Bronchial epithelial cell (primary cell): ENCODE data around the gene CFDP1. TPM values are rescaled to one million over a fixed set of nuclear protein-coding genes. Genes with fewer than 3 reads are reported as not detected.

ENCODE experiments used
- DNase-seq: peaks from one replicate; pipeline ENCODE4 v3.0.0-alpha.2; 2010; ENCODE audit warnings: low read depth
- FAIRE-seq: peaks from 2 replicates; lab custom pipeline; 2011; peaks lifted over from hg19 to GRCh38; lab: Jason Lieb, UNC
- H3K27me3 ChIP-seq: 2 replicates; pipeline ENCODE4 v1.5.1; 2011; ENCODE audit warnings: low read length; ENCODE audit not compliant: control insufficient read depth, insufficient read depth
- H3K36me3 ChIP-seq: 2 replicates; pipeline ENCODE4 v1.5.1; 2011; ENCODE audit warnings: low read length; ENCODE audit not compliant: control insufficient read depth, insufficient read depth
- H3K4me3 ChIP-seq: 2 replicates; pipeline ENCODE4 v1.5.1; 2011; ENCODE audit warnings: mild to moderate bottlenecking, low read depth, low read length, control low read depth
- CTCF ChIP-seq: IDR thresholded peaks from 2 replicates; pipeline ENCODE4 v1.5.1; 2011; ENCODE audit warnings: mild to moderate bottlenecking, moderate library complexity, low read length, control low read depth, inconsistent platforms; ENCODE audit not compliant: insufficient read depth, severe bottlenecking
- total RNA-seq: library from RNA; depleted of rRNA; stranded (reverse); fragments of >200 nt; gene quantifications from 2 replicates; pipeline ENCODE4 v1.2.1, GENCODE V29; 2014

The CFDP1 gene
- total RNA-seq, 1 donor from 2014 or later, result 46.6 TPM

DNA sequence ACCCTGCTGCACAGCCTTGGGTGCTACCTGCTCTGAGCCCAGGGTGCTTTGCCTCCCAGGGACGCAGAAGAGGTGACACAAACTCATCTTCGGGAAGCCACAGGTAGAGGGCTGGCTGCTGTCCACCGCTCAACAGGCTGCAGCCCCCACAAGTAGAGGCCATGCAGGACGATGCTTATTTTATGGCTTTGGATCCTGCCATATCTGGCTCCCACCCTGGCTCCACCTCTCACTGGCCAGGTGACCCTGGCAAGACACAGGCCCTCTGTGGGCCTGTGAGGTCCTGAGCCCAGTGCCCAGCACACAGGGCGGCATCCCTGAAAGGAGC is 170.5 kb downstream of the CFDP1 start:
- FAIRE-seq, result no peak
- no peak for TF ChIP-seq CTCF
- Histone ChIP-seq H3K36me3 (peaks cover 7% of the 10 kb centered on the region), H3K27me3 (no peaks in the 10 kb centered on the region), H3K4me3 (no peak overlapping the region)
- DNase-seq, result no peak

DNA sequence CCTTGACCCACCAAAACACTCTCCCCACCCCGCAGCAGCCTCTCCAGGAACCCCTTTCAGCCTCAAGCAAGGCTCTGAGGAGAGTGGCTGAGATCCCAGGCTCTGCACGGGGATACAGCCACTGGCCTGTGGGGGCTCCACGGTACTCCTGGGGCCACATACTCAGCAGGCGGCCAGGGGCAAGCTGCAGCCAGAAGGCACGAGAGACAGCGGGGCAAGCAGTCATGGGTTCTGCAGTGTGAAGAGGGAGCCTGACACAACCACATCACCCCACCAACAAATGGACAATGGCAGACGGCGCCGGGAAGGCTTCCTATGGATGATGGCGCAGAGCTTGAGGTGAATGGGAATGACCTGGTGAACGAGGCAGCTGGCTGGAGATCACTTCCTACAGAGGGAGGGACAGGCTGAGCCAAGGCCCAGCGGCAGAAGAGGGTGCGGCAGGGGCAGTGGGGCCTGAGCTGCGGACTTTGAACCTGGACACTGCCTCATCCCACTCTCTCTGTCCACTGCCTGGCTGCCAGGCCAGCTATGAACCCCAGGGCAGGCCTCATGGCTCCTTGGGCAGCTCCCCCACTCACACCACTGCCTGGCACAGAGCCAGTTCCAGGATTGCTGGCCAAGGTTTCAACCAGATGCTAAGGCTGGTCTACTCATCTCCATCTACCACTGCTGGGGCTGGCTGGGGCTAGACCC is 171.1 kb downstream of the CFDP1 start:
- no peak overlapping the region for H3K4me3 ChIP-seq
- H3K36me3 ChIP-seq, result peaks cover 7% of the 10 kb centered on the region
- TF ChIP-seq CTCF, result no peak
- FAIRE-seq (no peak), DNase-seq (no peak)
- H3K27me3 ChIP-seq, result no peaks in the 10 kb centered on the region

GRCh38 chr16:75261590-75262078 is 171.7 kb downstream of the CFDP1 start:
- H3K36me3 ChIP-seq, result peaks cover 7% of the 10 kb centered on the region

GRCh38 chr16:75260851-75261589 is 172.3 kb downstream of the CFDP1 start:
- TF ChIP-seq CTCF, result no peak
- FAIRE-seq, result no peak
- H3K36me3 ChIP-seq, result peaks cover 7% of the 10 kb centered on the region
- DNase-seq, result no peak
- H3K4me3 ChIP-seq, result no peak overlapping the region
- H3K27me3 ChIP-seq, result no peaks in the 10 kb centered on the region

More at GRCh38 chr16:75261590-75262078, 171.7 kb downstream of the CFDP1 start:
- TF ChIP-seq CTCF, result no peak
- Histone ChIP-seq H3K4me3 (no peak overlapping the region), H3K27me3 (no peaks in the 10 kb centered on the region)
- DNase-seq (no peak), FAIRE-seq (no peak)

DNA sequence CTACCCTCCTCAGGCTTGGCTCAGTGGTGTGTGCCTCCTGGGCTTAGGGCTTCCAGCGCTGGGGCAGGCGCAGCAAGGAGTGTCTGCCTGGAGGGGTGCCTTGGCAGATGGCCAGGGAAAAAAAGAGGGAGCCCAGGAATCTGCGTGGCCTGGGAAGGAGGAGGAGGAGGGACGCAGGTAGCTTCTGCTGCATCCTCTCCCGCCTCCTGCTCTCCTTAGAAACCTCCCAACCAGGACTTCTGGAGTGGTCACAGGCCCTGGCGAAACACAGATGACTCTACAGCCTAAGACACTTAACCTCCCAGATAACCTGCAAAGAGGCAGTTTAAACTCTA is 174.5 kb downstream of the CFDP1 start:
- H3K36me3 ChIP-seq, result peaks cover 4% of the 10 kb centered on the region

More for the DNA sequence above, 174.5 kb downstream of the CFDP1 start:
- DNase-seq, result no peak
- Histone ChIP-seq H3K27me3 (no peaks in the 10 kb centered on the region), H3K4me3 (no peak overlapping the region)
- TF ChIP-seq CTCF, result no peak
- no peak for FAIRE-seq
